Fibroblast of lung (primary cell): Measurements from ENCODE around the gene CAMTA1. TPM values are rescaled to one million over a fixed set of nuclear protein-coding genes. Genes with fewer than 3 reads are reported as not detected.

Experiments used
- DNase-seq, 2 donors: peaks; one replicate each; pipeline versions ENCODE4 v3.0.0 to v3.0.0-alpha.2; 2010; ENCODE audit warnings: low read depth in 2 of 2
- H2AFZ ChIP-seq: 2 replicates; pipeline ENCODE4 v1.5.1; 2012; ENCODE audit warnings: low read length, control low read depth, inconsistent platforms
- H3K27ac ChIP-seq: 2 replicates; pipeline ENCODE4 v1.5.1; 2011; ENCODE audit warnings: low read length, control low read depth; ENCODE audit not compliant: insufficient read depth
- H3K27me3 ChIP-seq: 2 replicates; pipeline ENCODE4 v1.5.1; 2011; ENCODE audit warnings: mild to moderate bottlenecking, low read length; ENCODE audit not compliant: control insufficient read depth, insufficient read depth
- H3K36me3 ChIP-seq: 2 replicates; pipeline ENCODE4 v1.5.1; 2011; ENCODE audit warnings: low read length; ENCODE audit not compliant: control insufficient read depth, insufficient read depth
- H3K4me1 ChIP-seq: 2 replicates; pipeline ENCODE4 v1.5.1; 2011; ENCODE audit warnings: low read length; ENCODE audit not compliant: control insufficient read depth, insufficient read depth; ENCODE audit errors: extremely low read depth
- H3K4me2 ChIP-seq: 2 replicates; pipeline ENCODE4 v1.5.1; 2011; ENCODE audit warnings: low read length, control low read depth; ENCODE audit not compliant: insufficient read depth; ENCODE audit errors: extremely low read depth
- H3K4me3 ChIP-seq, 4 experiments: fragments of 200-600 bp in 1 of 4; sonication (generic) in 1 of 4; replicated peaks in 1 of 4; 2 replicates each; pipeline ENCODE4 v1.5.1; 2011 to 2016; ENCODE audit warnings: low read length in 4 of 4, low read depth in 3 of 4, mild to moderate bottlenecking in 3 of 4, control low read depth in 2 of 4, inconsistent platforms in 1 of 4, mixed read lengths in 1 of 4; ENCODE audit not compliant: insufficient read depth in 1 of 4; ENCODE audit errors: control extremely low read depth in 1 of 4
- H3K79me2 ChIP-seq: 2 replicates; pipeline ENCODE4 v1.5.1; 2012; ENCODE audit warnings: mild to moderate bottlenecking, low read length, inconsistent platforms; ENCODE audit not compliant: control insufficient read depth, insufficient read depth
- H3K9ac ChIP-seq: 2 replicates; pipeline ENCODE4 v1.5.1; 2011; ENCODE audit warnings: mild to moderate bottlenecking, low read length, control low read depth; ENCODE audit not compliant: insufficient read depth
- H3K9me3 ChIP-seq: 2 replicates; pipeline ENCODE4 v1.5.1; 2012; ENCODE audit warnings: low read depth, low read length; ENCODE audit not compliant: control insufficient read depth, insufficient read depth
- H4K20me1 ChIP-seq: 2 replicates; pipeline ENCODE4 v1.5.1; 2011; ENCODE audit warnings: low read length; ENCODE audit not compliant: control insufficient read depth, insufficient read depth; ENCODE audit errors: extremely low read depth
- EZH2 ChIP-seq: IDR thresholded peaks from 2 replicates; pipeline ENCODE4 v1.5.1; 2012; ENCODE audit warnings: low read length, control low read depth, mild to moderate bottlenecking; ENCODE audit errors: missing control alignments
- polyA plus RNA-seq, 2 donors: library from polyadenylated mRNA; depleted of rRNA in 1 of 2; stranded (reverse) in 1 of 2; unstranded in 1 of 2; fragments of >200 nt; gene quantifications; 2 replicates each; pipeline ENCODE4 v1.2.1, GENCODE V29; 2011 to 2012; ENCODE audit warnings: missing spikeins in 1 of 2
- total RNA-seq: library from RNA; depleted of rRNA; stranded (reverse); fragments of >200 nt; gene quantifications from 2 replicates; pipeline ENCODE4 v1.2.1, GENCODE V29; 2014
- TF ChIP-seq, protein P1 (sequence below), 2 donors: IDR thresholded peaks in 1 of 2; conservative IDR thresholded peaks in 1 of 2; 1 replicate in 1 of 2; 2 replicates in 1 of 2; pipeline ENCODE4 v1.5.1; 2011 to 2012; ENCODE audit warnings: low read length in 2 of 2, control low read depth in 1 of 2, inconsistent platforms in 1 of 2, low read depth in 1 of 2, mild to moderate bottlenecking in 1 of 2

The CAMTA1 gene
- total and polyA plus RNA-seq, 2 donors (not counting 1 experiment from before 2014, with no cell fraction given) = 47.6 to 86.0 TPM

DNA sequence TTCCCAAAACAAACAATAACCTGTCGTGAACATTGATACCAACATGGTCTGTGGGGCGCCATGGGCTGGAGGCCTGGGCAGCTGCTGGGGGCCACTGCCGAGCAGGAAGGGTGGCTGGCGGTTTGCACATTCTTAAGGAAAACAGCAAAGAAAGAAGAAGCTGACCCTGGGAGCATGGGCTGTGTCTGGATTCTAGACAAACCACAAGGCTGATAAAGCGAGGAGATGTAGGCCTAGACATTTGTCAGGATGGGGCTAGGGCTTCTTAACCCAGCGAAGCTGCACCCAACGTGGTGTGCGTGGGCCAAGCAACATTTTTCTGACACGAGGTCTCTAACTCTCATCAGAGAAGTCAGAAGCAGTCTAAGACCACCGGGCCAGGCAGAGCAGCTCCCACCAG, 663.7 kb downstream of the CAMTA1 start:
- H3K4me2 ChIP-seq = no peak overlapping the region
- TF ChIP-seq, protein P1, sequence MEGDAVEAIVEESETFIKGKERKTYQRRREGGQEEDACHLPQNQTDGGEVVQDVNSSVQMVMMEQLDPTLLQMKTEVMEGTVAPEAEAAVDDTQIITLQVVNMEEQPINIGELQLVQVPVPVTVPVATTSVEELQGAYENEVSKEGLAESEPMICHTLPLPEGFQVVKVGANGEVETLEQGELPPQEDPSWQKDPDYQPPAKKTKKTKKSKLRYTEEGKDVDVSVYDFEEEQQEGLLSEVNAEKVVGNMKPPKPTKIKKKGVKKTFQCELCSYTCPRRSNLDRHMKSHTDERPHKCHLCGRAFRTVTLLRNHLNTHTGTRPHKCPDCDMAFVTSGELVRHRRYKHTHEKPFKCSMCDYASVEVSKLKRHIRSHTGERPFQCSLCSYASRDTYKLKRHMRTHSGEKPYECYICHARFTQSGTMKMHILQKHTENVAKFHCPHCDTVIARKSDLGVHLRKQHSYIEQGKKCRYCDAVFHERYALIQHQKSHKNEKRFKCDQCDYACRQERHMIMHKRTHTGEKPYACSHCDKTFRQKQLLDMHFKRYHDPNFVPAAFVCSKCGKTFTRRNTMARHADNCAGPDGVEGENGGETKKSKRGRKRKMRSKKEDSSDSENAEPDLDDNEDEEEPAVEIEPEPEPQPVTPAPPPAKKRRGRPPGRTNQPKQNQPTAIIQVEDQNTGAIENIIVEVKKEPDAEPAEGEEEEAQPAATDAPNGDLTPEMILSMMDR (conservative IDR thresholded peaks at IDR 0.05 in 1 of 2, IDR thresholded peaks at IDR 0.05 in 1 of 2; ENCODE audit: low read depth in 1 of 2, low read length in 2 of 2) = no peak
- no peak for TF ChIP-seq EZH2
- H3K79me2 ChIP-seq = no peaks in the 10 kb centered on the region

GRCh38 chr1:7449750-7450149, 664.5 kb downstream of the CAMTA1 start:
- no peak for DNase-seq
- Histone ChIP-seq H4K20me1 (no peaks in the 10 kb centered on the region), H3K9ac (no peak overlapping the region), H3K36me3 (no peaks in the 10 kb centered on the region), H3K9me3 (no peaks in the 10 kb centered on the region), H3K27ac (no peak overlapping the region), H3K4me1 (no peaks in the 10 kb centered on the region), H3K79me2 (no peaks in the 10 kb centered on the region), H2AFZ (no peak overlapping the region), H3K4me2 (no peak overlapping the region), H3K27me3 (no peaks in the 10 kb centered on the region), H3K4me3 (no peak overlapping the region)
- no peak for TF ChIP-seq EZH2
- TF ChIP-seq, protein P1 (conservative IDR thresholded peaks at IDR 0.05 in 1 of 2, IDR thresholded peaks at IDR 0.05 in 1 of 2; ENCODE audit: low read depth in 1 of 2, low read length in 2 of 2) = no peak

More for the DNA sequence above, 663.7 kb downstream of the CAMTA1 start:
- Histone ChIP-seq H3K36me3 (no peaks in the 10 kb centered on the region), H3K9me3 (no peaks in the 10 kb centered on the region), H3K27ac (no peak overlapping the region), H3K9ac (no peak overlapping the region), H3K27me3 (no peaks in the 10 kb centered on the region), H3K4me1 (no peaks in the 10 kb centered on the region), H3K4me3 (no peak overlapping the region), H4K20me1 (no peaks in the 10 kb centered on the region), H2AFZ (no peak overlapping the region)
- peak in 1 of 2 donors; percentile 68 for DNase-seq

DNA sequence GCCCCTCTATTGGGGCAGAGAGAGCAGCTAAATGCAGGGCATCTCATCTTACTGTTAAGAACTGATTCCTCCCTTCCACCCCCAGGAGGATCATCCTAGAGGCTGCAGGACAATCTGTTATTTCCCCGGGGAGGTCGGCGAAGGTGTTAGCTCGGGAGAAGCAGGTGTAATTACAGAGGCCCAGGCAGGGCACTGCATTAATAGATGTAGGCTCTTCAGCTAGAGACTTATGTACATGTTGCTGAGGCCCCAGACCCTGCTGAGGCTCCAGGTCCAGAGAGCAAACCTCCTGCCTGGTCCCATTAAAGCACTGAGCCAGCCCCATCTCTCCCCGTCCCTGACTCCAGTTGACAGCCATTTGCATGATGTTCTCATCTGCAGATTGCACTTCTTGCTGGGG, 665.6 kb downstream of the CAMTA1 start:
- no peaks in the 10 kb centered on the region for H3K36me3 ChIP-seq
- H2AFZ ChIP-seq = no peak overlapping the region
- no peaks in the 10 kb centered on the region for H3K27me3 ChIP-seq
- no peak for DNase-seq
- H3K4me1 ChIP-seq = no peaks in the 10 kb centered on the region
- no peak overlapping the region for H3K4me2 ChIP-seq
- H4K20me1 ChIP-seq = no peaks in the 10 kb centered on the region
- no peaks in the 10 kb centered on the region for H3K9me3 ChIP-seq
- no peak overlapping the region for H3K9ac ChIP-seq
- no peak overlapping the region for H3K27ac ChIP-seq
- no peak overlapping the region for H3K4me3 ChIP-seq
- no peak for TF ChIP-seq EZH2
- TF ChIP-seq, protein P1 (conservative IDR thresholded peaks at IDR 0.05 in 1 of 2, IDR thresholded peaks at IDR 0.05 in 1 of 2; ENCODE audit: low read depth in 1 of 2, low read length in 2 of 2) = no peak
- no peaks in the 10 kb centered on the region for H3K79me2 ChIP-seq
